A549 treated with RU486 at 1 μM for 4 hours (cell line): Measurements from ENCODE around the gene PLAAT3. TPM values are rescaled to one million over a fixed set of nuclear protein-coding genes. Genes with fewer than 3 reads are reported as not detected.

Source experiments
- total RNA-seq: library from RNA; stranded (reverse); fragments of 200-300 nt; extraction: Qiagen RNA extraction; gene quantifications from 5 replicates; pipeline ENCODE4 v1.2.3, GENCODE V29; 2022; ENCODE audit warnings: low read depth

PLAAT3 gene
- 46.0 to 67.6 TPM (median 55.4 TPM) in 5 replicates for total RNA-seq

GRCh38 chr11:63614136-63614671 lies at the start of gene PLAAT3:
Gene PLAAT3, minus strand, starts transcription at chr11:63614433. Its CDS starts 419 bp downstream, at chr11:63614014.

GRCh38 chr11:63563201-63564055 lies 50.8 kb downstream of the PLAAT3 start, which contains the start of gene PLAAT2:
Gene PLAAT2, minus strand, starts transcription at chr11:63563379. Its CDS starts 55 bp downstream, at chr11:63563324.

DNA sequence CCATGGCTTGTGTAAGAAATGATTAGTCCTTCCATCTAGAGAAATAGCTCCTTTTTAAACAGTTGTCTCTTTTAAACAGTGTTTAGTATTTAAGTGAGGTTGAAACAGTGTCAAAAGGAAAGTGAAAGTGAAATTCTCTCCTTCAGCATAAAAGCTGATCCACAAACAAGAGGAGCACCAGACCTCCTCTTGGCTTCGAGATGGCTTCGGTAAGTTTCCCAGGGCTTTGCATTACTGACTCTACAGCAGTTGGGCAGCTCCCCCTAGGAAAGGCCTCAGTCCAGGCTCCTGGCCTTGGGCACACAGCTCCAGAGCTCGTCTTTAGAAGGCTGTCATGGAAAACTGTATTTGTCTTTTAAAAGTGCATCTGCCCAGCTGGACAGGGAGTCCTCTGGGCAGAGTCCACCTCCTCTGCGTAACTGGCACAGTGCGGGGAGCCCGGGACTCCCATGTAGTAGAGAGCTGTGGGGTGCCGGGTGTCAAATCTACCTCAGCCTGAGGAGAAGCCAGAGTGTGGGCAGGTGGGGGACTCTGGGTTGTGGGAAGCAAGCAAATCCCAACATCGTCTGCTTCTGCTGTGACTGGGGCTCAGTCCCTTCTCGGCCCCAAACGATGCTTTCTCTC lies 77.5 kb downstream of the PLAAT3 start, which contains the start of gene PLAAT4:
TSS of gene PLAAT4 (plus strand) at position 140 of the 624 bp plus-strand sequence. CDS start at position 201, 61 bp downstream.

Other genes with a start within 250 kb of the PLAAT3 start
- not detected in 5 replicates for gene SLC22A9, start 244.6 kb downstream of the PLAAT3 start, total RNA-seq
- not detected in 5 replicates for gene PLAAT5, start 123.3 kb downstream of the PLAAT3 start, total RNA-seq
- gene LGALS12, start 108.3 kb downstream of the PLAAT3 start, total RNA-seq: not detected in 5 replicates
- gene PLAAT4, start 77.6 kb downstream of the PLAAT3 start, total RNA-seq: 1.5 to 3.3 TPM (median 1.8 TPM) in 5 replicates
- 0.23 to 0.27 TPM in 2 of 5 replicates, not detected in the others for gene PLAAT2, start 51.1 kb downstream of the PLAAT3 start, total RNA-seq
- gene ATL3, start 56.9 kb upstream of the PLAAT3 start, total RNA-seq: 28.1 to 33.5 TPM (median 31.4 TPM) in 5 replicates
- 80.8 to 111 TPM (median 107 TPM) in 5 replicates for gene RTN3, start 67.1 kb upstream of the PLAAT3 start, total RNA-seq
- 4.8 to 7.6 TPM (median 7.3 TPM) in 5 replicates for gene ZFTA, start 154.3 kb upstream of the PLAAT3 start, total RNA-seq
- 31.9 to 56.2 TPM (median 48.0 TPM) in 5 replicates for gene SPINDOC, start 199.0 kb upstream of the PLAAT3 start, total RNA-seq
- gene MARK2, start 224.7 kb upstream of the PLAAT3 start, total RNA-seq: 22.3 to 26.1 TPM (median 23.8 TPM) in 5 replicates